LNCaP clone FGC (cell line): ENCODE results near the gene VPS13A.

ENCODE experiments used
- DNase-seq: peaks from one replicate; pipeline ENCODE4 v3.0.0-alpha.2; 2011; ENCODE audit warnings: low read depth
- H3K4me3 ChIP-seq: 2 replicates; pipeline ENCODE4 v1.5.1; 2011; ENCODE audit warnings: mild to moderate bottlenecking, low read depth, low read length, control low read depth
- CTCF ChIP-seq: IDR thresholded peaks from 2 replicates; pipeline ENCODE4 v1.5.1; 2012; ENCODE audit warnings: mild to moderate bottlenecking; ENCODE audit not compliant: control insufficient read depth, insufficient read depth; ENCODE audit errors: extremely low read depth

VPS13A gene

GRCh38 chr9:77152289-77152688 is 25.0 kb upstream of the VPS13A start:
- DNase-seq, result no peak
- no peak overlapping the region for H3K4me3 ChIP-seq
- no peak for TF ChIP-seq CTCF

- peak; percentile 90 for DNase-seq
- no peak overlapping the region for H3K4me3 ChIP-seq
- no peak for TF ChIP-seq CTCF
These were observed 20.5 kb upstream of the VPS13A start for GRCh38 chr9:77156646-77157371.

GRCh38 chr9:77158772-77159513 is 18.4 kb upstream of the VPS13A start:
- no peak overlapping the region for H3K4me3 ChIP-seq
- no peak for DNase-seq
- no peak for TF ChIP-seq CTCF

GRCh38 chr9:77161191-77161590 is 16.1 kb upstream of the VPS13A start:
- no peak overlapping the region for H3K4me3 ChIP-seq
- no peak for DNase-seq
- no peak for TF ChIP-seq CTCF

- H3K4me3 ChIP-seq, result no peak overlapping the region
- no peak for DNase-seq
- peak; percentile 54 for TF ChIP-seq CTCF
These were observed 15.4 kb upstream of the VPS13A start for GRCh38 chr9:77161966-77162365.

GRCh38 chr9:77162366-77162765 is 15.0 kb upstream of the VPS13A start:
- no peak for DNase-seq
- TF ChIP-seq CTCF, result no peak
- no peak overlapping the region for H3K4me3 ChIP-seq
